Measurements from ENCODE around the gene PPP1R1C.

- TF ChIP-seq CTCF (IDR thresholded peaks at IDR 0.05) (no peak), POLR2A (IDR thresholded peaks at IDR 0.05) (no peak)
Observed at GRCh38 chr2:182073613-182074012, 88.0 kb downstream of the PPP1R1C start.
